ENCODE results near the gene TXNDC15.
"Not testable (repeated sequence)": the region's sequence is repeated elsewhere in the genome, so short reads cannot be mapped to it uniquely, and the experiment has no call there.

The TXNDC15 gene

GRCh38 chr5:134840811-134841210 lies 33.4 kb upstream of the TXNDC15 start:
- in situ Hi-C loops (cut with HindIII; ENCODE audit: low sequenced_read_pairs) = no loop called here
- no peak for TF ChIP-seq CTCF (IDR thresholded peaks at IDR 0.05; ENCODE audit: low read depth, low read length)
- H3K4me3 ChIP-seq (ENCODE audit: low read depth, low read length) = no peak overlapping the region
- no peak for DNase-seq (ENCODE audit: low read depth, low spot score)

- DNase-seq (ENCODE audit: low read depth, low spot score) = no peak
- no peak for TF ChIP-seq CTCF (IDR thresholded peaks at IDR 0.05; ENCODE audit: low read depth, low read length)
- H3K4me3 ChIP-seq (ENCODE audit: low read depth, low read length) = no peak overlapping the region
- in situ Hi-C loops (cut with HindIII; ENCODE audit: low sequenced_read_pairs) = no loop called here
Observed at GRCh38 chr5:134844252-134844651, 29.9 kb upstream of the TXNDC15 start.

- DNase-seq (ENCODE audit: low read depth, low spot score) = no peak
- in situ Hi-C loops (cut with HindIII; ENCODE audit: low sequenced_read_pairs) = no loop called here
- peak overlapping the region; percentile 6 for H3K4me3 ChIP-seq (ENCODE audit: low read depth, low read length)
Observed at GRCh38 chr5:134845335-134845851, 28.8 kb upstream of the TXNDC15 start.

GRCh38 chr5:134845852-134846640 lies 28.1 kb upstream of the TXNDC15 start, which contains the start of gene C5orf24:
C5orf24 (plus strand) TSS chr5:134845968; CDS start chr5:134854901, 8,933 bp downstream.
- TF ChIP-seq CTCF (IDR thresholded peaks at IDR 0.05; ENCODE audit: low read depth, low read length) = no peak
- in situ Hi-C loops (cut with HindIII; ENCODE audit: low sequenced_read_pairs) = no loop called here
- peak within 1 kb of the TSS; percentile 86 for H3K4me3 ChIP-seq (ENCODE audit: low read depth, low read length)
- DNase-seq (ENCODE audit: low read depth, low spot score) = peak; percentile 98

More at GRCh38 chr5:134845335-134845851, 28.8 kb upstream of the TXNDC15 start:
- no peak for TF ChIP-seq CTCF (IDR thresholded peaks at IDR 0.05; ENCODE audit: low read depth, low read length)

- H3K4me3 ChIP-seq (ENCODE audit: low read depth, low read length) = peak overlapping the region; percentile 86
- peak; percentile 29 for DNase-seq (ENCODE audit: low read depth, low spot score)
- in situ Hi-C loops (cut with HindIII; ENCODE audit: low sequenced_read_pairs) = no loop called here
- no peak for TF ChIP-seq CTCF (IDR thresholded peaks at IDR 0.05; ENCODE audit: low read depth, low read length)
Observed at GRCh38 chr5:134846641-134846960, 27.6 kb upstream of the TXNDC15 start.

- H3K4me3 ChIP-seq (ENCODE audit: low read depth, low read length); DNase-seq (ENCODE audit: low read depth, low spot score); in situ Hi-C loops (cut with HindIII; ENCODE audit: low sequenced_read_pairs): not testable (repeated sequence)
Observed at GRCh38 chr5:134849434-134849933, 24.7 kb upstream of the TXNDC15 start.

GRCh38 chr5:134851307-134851923 lies 22.8 kb upstream of the TXNDC15 start:
- peak; percentile 66 for TF ChIP-seq CTCF (IDR thresholded peaks at IDR 0.05; ENCODE audit: low read depth, low read length)
- in situ Hi-C loops (cut with HindIII; ENCODE audit: low sequenced_read_pairs) = no loop called here
- H3K4me3 ChIP-seq (ENCODE audit: low read depth, low read length) = no peak overlapping the region
- DNase-seq (ENCODE audit: low read depth, low spot score) = peak; percentile 48

- in situ Hi-C loops (cut with HindIII; ENCODE audit: low sequenced_read_pairs); H3K4me3 ChIP-seq (ENCODE audit: low read depth, low read length); DNase-seq (ENCODE audit: low read depth, low spot score): not testable (repeated sequence)
Observed at GRCh38 chr5:134856465-134856864, 17.7 kb upstream of the TXNDC15 start.
